ENCODE results near the gene ZNHIT1.
"Not testable (repeated sequence)": the region's sequence is repeated elsewhere in the genome, so short reads cannot be mapped to it uniquely, and the experiment has no call there.

The ZNHIT1 gene

DNA sequence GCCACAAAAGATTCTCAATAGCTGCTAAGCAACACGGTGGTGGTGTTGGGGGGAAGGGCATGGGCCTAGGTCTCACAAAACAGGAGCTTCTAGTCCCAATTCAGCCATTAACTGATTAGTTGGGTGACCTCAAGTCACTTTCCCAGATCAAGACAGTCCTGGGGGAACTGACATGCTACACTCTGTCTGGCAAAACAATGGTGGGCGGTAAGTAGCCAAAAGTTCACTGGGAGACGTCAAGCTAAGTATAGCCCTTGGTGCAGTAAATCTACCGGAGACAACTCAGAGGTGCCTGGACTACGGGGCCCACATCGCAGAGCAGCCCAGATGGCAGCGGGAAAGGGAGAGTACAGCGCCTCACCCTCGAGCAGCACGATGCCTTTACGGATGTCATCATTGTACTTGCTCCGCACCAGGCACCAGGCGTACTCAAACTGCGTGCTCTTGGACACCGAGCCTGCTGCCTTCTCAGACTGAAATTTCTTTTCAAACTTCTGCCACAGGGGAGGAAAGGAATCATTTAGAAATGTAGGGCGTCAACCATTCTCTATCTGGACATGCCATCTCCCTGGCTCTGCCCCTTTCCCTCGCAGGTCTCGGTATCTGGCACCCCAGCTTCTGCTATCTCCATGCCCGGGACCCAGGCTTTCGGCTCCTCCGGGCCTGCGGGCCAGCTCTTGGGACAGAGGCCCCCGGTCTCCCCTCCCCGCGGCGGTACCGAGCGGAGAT lies 25.8 kb downstream of the ZNHIT1 start:
- DNase-seq: peak; percentile 27

DNA sequence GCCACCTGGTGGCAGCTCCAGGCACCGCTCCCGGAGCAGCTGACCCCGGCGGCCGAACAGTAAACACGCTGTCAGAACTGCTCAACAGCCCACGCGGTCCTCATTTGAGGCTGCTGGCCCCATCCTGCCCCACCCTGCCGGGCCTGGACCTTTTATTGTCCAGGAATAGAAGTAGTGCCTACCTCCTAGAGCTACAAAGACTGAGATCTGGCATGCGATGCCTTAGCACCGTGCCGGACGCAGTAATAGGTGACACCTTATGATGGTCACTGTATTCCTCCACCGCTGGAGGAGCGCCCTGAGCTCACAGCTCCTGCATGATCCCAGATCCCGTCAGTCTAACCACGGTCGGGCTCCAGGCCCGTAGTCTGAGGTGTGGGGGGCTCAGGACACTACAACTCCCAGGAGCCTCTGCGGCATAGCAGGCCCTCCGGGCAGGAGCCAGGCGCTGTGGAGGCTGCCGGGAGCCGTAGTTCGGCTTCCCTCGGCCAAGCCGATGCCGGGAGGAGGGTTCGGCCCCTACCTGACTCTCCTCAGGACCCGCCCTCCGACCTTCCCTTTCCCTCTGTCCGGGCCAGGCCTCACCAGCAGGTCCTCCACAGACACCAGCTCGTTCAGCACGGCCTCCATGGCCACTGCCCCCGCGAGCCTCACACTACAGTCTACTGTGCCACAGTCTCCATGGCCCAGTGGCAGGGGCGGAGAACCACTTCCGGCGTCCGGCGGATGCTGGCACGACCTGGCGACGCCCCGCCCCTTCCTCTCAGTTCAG lies 26.6 kb downstream of the ZNHIT1 start, which contains the start of gene FIS1:
Gene FIS1, minus strand, starts transcription at position 707 of the 772 bp plus-strand sequence. Its CDS starts 77 bp downstream, at position 630.
- DNase-seq: peak; percentile 96

DNA sequence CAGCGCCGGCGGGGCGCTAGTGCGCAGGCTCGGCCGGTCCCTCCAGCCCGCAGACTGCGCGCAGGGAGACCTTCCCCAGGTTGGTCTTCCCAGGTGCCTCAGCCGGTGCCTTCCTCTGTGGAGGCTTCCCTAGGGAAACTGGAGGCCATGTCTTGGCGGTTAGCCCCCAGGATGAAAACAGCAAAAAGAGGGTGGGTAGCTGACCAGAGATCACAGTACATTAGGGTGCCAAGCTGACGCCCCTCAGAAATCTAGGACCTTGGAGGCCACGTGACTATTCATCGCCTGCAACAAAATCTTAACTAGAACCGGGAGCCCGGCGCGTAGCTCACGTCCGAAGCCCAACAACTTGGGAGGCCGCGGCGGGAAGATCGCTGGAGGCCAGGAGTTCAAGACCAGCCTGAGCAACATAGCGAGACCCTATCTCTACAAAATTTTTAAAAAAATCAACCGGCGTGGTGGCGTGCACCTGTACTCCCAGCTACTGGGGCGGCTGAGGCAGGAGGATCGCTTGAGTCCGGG lies 27.2 kb downstream of the ZNHIT1 start:
- DNase-seq: no peak

DNA sequence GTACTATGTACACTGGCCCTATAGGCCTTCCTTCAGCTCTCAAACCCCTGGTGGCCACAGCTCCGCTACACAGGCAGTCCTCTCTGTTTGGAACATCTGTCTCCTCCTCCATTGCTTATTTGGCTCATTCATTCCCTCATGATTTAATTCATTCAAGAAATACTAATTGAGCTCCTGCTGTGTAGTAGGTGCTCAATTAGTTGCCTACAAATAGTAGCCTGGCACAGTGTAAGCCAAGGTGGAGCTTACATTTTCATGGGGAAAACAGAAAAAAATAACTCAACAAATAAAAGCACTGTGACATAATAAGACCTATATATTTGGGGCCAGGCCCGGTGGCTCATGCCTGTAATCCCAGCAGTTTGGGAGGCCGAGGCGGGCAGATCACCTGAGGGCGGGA lies 30.3 kb downstream of the ZNHIT1 start:
- no peak for DNase-seq

DNA sequence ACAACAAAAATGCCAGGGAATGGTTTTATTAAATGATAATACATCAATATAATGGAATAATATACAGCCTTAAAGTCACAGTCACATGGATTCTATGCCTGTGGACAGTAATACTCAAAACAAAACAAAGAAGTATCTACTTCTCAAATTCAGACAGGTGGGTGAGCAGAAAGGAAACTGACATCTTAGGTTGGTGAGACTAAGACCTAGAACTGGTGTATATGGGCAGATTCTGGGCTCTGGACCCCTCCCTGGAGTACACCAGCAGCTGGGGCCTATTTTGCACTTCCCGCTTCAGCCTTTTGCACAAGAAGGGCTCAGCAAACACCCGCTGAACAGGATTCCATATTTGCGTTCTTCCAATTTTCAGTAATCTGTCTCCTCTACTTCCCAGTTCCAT lies 32.4 kb downstream of the ZNHIT1 start:
- no peak for DNase-seq

DNA sequence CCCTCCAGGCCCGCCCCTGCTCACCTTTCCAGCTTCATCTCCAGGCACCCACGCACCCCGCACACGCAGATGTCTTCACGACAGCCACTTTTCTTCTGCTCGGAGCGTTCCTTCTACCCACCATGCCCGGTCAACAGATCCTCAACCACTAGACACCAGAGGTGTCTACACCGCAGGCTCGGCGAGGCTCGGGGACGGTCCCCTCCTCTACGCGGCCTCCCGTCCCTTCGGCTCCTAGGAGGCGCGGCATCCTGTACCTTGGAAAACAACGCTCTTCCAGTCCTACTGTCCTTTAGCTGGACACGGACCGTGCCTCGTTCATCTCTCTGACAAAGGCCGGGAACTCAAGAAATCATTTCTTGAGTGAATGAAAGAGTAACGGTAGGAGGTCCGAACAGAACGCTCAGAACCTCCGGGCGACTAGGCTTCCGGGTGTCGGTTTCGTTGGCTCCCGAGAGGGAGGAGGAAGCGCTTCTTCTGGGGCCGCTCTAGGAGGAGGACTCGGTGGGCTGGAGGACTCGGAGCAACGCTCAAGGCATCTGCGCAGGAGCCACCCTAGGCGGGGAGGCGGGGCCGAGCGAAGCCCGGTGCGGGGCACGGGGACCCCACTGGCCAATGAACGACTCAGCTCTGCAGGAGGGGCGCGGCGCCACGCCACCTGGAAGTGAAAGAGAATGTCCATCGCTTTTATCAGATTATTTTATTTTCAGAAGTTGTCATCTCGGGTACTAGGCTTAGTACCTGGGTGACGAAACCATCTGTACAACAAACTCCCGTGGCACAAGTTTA lies 34.1 kb downstream of the ZNHIT1 start:
- peak; percentile 98 for DNase-seq

DNA sequence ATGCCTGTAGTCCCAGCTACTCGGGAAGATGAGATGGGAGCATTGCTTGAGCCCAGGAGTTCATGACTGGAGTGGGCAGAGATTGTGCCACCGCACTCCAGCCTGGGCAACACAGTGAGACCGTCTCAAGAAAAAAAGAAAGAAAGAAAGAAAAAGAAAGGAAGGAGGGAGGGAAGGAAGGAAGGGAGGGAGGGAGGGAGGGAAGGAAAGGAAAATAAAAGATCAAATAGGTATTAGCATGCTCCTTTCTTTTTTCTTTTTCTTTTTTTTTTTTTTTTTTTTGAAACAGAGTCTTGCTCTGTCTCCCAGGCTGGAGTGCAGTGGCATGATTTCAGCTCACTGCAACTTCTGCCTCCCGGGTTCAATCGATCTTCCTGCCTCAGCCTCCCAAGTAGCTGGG lies 35.2 kb downstream of the ZNHIT1 start:
- not testable (repeated sequence) for DNase-seq

DNA sequence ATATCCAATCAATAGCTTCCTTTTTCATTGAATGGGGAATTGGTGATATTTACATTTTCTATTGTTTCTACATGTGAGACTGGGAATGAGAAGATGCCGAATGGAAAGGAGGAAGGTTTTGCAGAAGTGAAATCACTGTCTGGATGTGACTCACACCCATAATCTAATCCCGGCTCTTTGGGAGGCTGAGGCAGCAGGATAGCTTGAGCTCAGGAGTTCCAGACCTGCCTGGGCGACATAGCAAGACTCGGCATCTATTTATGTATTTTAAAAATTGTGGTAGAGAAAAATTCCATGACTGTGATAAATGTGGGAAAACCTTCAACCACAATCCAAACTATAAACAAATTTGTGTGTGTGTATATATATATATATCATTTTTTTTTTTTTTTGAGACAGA lies 37.8 kb downstream of the ZNHIT1 start:
- DNase-seq: no peak

DNA sequence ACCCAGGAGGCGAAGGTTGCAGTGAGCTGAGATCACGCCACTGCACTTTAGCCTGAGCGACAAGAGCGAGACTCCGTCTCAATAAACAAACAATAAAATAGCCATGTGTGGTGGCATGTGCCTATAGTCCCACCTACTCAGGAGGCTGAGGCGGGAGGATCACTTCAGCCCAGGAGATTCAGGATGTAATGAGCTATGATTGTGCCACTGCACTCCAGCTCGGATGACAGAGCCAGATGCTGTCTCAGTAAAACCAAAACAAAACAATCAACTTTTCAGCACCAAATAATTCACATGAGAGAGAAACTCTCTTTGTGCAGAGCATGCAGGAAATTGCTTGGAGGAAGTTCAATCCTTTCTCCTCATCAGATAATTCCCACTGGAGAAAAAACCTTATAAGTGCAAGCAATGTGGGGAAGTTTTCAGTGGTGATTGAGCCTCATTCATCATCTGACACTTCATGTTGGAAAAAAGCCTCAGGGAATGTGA lies 40.3 kb downstream of the ZNHIT1 start:
- DNase-seq: no peak

DNA sequence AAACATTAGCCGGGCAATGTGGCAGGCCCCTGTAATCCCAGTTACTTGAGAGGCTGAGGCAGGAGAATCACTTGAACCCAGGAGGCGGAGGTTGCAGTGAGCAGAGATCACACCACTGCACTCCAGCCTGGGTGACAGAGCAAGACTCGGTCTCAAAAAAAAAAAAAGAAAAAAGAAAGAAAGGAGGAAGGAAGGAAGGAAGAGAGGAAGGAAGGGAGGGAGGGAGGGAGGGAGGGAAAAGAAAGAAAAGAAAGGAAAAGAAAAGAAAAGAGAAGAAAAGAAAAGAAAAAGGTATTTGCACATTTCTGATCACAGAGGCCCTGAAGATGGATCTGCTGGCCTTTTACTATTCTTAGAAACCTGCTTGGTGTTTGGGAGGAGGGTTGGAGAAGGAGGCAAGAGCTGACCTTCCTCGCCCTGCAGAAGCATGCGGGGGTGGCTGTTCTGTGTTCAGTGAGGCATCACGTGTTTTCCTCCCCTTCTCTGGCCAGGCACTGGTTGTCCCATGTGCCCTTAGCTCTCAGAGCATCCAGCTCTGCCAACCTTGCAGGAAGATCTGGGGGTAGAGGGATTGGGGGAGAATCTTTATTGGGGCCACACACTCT lies 46.2 kb downstream of the ZNHIT1 start:
- DNase-seq: not testable (repeated sequence)

DNA sequence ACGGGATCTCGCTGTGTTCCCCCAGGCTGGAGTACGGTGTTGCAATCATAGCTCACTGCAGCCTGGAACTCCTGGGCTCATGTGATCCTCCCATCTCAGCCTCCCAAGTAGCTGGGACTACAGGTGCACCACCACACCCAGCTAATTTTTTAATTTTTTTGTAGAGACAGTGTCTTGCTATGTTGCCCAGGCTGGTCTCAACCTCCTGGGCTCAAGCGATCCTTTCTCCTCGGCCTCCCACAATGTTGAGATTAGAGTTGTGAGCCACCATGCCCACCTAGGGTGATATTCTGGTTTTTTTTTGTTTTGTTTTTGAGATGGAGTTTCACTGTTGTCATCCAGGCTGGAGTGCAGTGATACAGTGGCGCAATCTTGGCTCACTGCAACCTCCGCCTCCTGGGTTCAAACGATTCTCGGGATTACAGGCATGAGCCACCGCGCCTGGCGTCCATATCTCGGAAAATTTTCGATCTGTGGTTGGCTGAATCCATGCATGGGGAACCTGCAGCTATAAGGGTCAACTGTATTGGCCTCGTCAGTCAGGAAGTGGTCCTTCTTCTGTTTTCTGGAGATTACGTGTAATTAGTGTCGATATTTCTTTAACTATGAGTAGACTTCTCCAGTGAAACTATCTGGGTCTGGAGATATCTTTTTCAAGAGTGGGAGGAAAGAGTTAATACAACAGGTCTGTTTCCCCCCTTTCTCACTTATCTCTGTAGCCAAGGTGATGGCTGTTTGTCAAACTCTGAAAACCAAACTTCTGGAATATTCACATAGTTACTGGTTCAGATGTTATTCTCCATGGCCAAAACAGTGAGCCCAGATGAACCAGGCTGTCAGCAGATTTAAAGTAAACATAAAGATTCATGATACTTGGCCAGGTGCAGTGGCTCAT lies 47.9 kb downstream of the ZNHIT1 start:
- DNase-seq: no peak

DNA sequence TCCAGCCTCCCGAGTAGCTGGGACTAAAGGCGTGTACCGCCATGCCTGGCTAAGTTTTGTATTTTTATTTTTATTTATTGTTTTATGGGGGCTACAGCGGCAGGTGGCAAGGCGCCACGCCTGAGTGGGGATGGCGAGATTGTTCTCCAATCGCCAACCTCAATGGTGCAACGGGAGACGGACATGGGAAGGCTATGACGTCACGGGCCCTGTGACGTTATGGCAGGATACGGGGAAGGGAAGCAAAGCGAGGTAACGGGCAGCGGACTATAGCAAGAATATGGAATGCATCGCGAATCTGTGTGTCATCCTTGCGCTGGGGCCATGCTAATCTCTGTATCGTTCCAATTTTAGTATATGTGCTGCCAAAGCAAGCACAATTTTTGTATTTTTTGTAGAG lies 51.7 kb downstream of the ZNHIT1 start:
- no peak for DNase-seq

DNA sequence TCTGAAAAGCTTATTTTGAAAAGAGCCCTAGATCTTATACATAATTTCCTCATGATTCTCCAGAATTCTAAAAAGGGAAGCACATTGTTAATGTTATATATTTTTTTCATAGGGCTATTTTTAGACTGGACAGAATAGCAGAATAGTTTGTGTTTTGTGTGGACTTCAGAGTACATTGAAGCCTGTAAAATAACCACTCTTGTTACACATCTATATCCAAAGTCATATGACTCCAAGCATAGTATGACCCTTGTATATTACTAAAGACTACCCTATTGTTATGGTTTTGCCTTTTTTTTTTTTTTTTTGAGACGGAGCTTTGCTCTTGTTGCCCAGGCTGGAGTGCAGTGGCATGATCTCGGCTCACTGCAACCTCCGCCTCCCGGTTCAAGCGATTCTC lies 53.1 kb downstream of the ZNHIT1 start:
- DNase-seq: no peak

DNA sequence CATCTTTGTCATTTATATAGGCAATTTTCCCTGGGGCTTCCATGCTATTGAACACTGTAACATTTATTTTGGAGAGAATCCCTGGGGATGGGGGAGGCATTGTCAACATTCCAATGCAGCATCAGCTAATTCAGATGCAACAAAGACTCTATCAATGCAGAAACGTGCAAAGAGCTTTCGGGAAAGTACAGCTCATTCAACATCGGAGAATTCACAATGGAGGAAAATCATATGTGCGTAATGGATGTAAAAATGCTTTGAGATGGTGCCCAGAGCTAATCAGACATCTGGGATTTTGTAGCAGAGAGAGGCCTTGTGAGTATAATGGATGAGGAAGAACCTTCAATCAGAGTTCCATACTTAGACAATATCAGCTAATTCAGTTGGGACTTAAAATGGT lies 55.2 kb downstream of the ZNHIT1 start:
- no peak for DNase-seq
